Tibial artery (tissue), 4 donors: ENCODE data around the gene RASGRP2.

Experiments used
- DNase-seq, 2 donors: peaks; one replicate each; pipeline ENCODE4 v3.0.0-alpha.2; 2019
- H3K27ac ChIP-seq, 2 donors: fragments of 200-600 bp; sonication (generic) in 1 of 2; 1 replicate in 1 of 2; 2 replicates in 1 of 2; pipeline ENCODE4 v1.5.1; 2018 to 2019; ENCODE audit warnings: mild to moderate bottlenecking in 1 of 2
- H3K27me3 ChIP-seq, 2 donors: fragments of 200-600 bp; sonication (generic) in 1 of 2; one replicate each; pipeline versions ENCODE4 v1.5.1 to v1.6.0; 2016 to 2019
- H3K36me3 ChIP-seq, 3 donors: fragments of 200-600 bp; sonication (generic) in 2 of 3; one replicate each; pipeline ENCODE4 v1.5.1; 2016 to 2019; ENCODE audit warnings: mild to moderate bottlenecking in 2 of 3
- H3K4me1 ChIP-seq, 4 donors: fragments of 200-600 bp; sonication (generic) in 2 of 4; 1 replicate in 3 of 4; 2 replicates in 1 of 4; pipeline ENCODE4 v1.5.1; 2016 to 2019
- H3K4me3 ChIP-seq, 2 donors: fragments of 200-600 bp; sonication (generic) in 1 of 2; 1 replicate in 1 of 2; 2 replicates in 1 of 2; pipeline ENCODE4 v1.5.1; 2018 to 2019; ENCODE audit warnings: mild to moderate bottlenecking in 2 of 2
- H3K9me3 ChIP-seq, 3 donors: fragments of 200-600 bp; sonication (generic) in 1 of 3; one replicate each; pipeline ENCODE4 v1.5.1; 2016 to 2019
- intact Hi-C: fragments of 100-400 bp; cut with DNase I; formaldehyde crosslinking; loops from one replicate; pipeline ENCODE4 v1.15.0; 2023; ENCODE audit warnings: low total_unique reads
- TF ChIP-seq, protein P1 (sequence below), 2 experiments: fragments of 200-600 bp in 1 of 2; fragments of 450-650 bp in 1 of 2; IDR thresholded peaks; one replicate each; pipeline ENCODE4 v1.5.1; 2017 to 2019; ENCODE audit warnings: antibody characterized with exemption in 2 of 2, mild to moderate bottlenecking in 1 of 2, moderate library complexity in 1 of 2

RASGRP2 gene

DNA sequence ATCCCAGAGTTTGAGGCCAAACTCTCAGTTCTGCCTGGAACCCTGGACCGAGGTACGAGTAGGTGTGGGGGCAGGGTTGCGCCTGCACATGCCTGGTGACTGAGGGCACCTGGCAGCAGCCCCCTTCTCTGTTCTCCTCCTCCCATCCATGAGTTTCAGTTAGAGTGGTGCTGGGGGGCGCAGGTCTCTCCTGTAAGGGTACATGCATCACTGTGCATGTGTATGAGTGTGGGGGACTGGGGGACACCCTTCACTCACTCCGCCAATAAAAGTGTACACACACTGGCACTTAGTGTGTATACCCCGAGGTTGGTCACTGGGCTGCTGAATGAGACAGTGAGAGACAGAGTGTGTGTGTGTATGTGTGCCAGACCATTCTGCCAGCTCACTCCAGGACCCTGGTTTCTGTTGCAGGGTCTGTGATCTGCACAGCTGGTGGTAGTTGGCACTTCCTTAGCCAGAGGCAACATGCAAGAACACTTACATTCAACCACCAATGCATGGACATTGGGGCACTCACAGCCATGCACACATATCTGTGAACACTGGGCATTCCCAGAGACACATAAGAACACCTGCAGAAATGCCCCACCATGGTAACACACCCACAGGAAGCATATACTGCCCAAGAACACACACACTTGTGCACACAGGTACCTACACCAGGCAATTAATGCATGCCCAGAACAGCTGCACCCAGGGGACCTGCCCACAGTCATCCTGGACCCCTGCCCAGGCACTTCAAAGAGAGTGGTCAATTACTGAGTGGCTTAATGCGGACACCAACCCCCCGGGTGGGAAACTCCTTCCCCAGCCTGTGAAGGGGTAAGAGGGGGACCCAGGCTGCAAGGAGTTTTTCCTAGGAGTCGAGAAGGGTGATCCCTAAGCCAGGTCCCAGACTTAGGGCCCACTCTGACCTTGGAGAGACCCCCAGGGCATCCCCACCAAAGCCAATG lies 19.8 kb downstream of the RASGRP2 start:
- Histone ChIP-seq H3K27me3 (peaks cover 0 to 37% of the 10 kb centered on the region in 2 donors), H3K9me3 (no peaks in the 10 kb centered on the region), H3K4me3 (no peak overlapping the region), H3K27ac (no peak overlapping the region), H3K4me1 (peaks cover 0 to 7% (median 3%) of the 10 kb centered on the region in 4 donors), H3K36me3 (peaks cover 13 to 15% (median 14%) of the 10 kb centered on the region in 3 donors)
- DNase-seq = no peak
- intact Hi-C loops = loop anchor here (5.0 to 10.0 kb wide), 4 partner anchors 69 to 339 kb away; no protein-coding TSS in a partner anchor
- TF ChIP-seq, protein P1, sequence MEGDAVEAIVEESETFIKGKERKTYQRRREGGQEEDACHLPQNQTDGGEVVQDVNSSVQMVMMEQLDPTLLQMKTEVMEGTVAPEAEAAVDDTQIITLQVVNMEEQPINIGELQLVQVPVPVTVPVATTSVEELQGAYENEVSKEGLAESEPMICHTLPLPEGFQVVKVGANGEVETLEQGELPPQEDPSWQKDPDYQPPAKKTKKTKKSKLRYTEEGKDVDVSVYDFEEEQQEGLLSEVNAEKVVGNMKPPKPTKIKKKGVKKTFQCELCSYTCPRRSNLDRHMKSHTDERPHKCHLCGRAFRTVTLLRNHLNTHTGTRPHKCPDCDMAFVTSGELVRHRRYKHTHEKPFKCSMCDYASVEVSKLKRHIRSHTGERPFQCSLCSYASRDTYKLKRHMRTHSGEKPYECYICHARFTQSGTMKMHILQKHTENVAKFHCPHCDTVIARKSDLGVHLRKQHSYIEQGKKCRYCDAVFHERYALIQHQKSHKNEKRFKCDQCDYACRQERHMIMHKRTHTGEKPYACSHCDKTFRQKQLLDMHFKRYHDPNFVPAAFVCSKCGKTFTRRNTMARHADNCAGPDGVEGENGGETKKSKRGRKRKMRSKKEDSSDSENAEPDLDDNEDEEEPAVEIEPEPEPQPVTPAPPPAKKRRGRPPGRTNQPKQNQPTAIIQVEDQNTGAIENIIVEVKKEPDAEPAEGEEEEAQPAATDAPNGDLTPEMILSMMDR (IDR thresholded peaks at IDR 0.05) = no peak

DNA sequence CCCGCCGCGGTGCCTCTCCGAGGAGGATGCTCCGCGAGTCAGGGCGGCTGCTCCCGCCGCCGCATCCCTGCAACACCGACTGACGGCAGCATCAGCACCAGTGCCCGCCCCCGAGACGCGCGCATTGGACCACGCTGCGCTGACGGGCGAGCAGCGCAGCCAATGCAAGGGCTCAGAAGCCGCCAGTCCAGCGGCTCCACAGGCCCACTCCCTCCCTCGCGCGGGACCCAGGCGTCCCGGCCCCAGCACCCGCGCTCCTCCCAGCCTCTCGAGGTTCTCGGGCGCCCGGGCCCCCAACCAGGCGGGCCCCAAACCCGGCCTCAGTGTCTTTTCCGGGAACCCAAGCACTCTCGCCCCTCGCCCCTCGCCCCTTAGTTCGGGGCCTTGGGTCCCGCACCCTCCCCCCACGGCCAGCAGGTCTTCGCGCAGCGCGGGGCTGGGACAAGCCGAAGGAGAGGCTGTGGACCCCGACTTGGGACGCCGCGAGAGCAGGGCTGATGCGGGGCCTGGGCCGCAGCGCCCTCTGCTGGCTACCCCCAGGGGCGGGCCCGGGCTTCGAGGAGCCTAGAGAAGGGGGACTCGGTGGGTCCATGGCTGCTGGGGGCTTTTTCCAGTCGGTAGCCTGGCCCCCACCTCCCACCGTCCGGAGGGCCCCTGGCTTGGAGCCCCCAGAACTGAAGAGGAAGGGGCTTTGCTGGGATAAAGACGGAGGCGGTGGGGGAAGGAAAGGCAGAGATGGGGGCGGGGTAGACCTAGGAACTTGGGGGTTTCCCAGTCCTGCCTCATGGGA lies 20.6 kb downstream of the RASGRP2 start, which contains the start of gene NRXN2:
TSS of gene NRXN2 (minus strand) at position 81 of the 790 bp plus-strand sequence. CDS start 9,498 bp downstream, outside the sequence.
- TF ChIP-seq, protein P1 (IDR thresholded peaks at IDR 0.05) = peak; percentile 89 to 98
- DNase-seq = peak; percentile 78 to 89
- peaks cover 5 to 8% (median 7%) of the 10 kb centered on the region in 3 donors for H3K36me3 ChIP-seq
- intact Hi-C loops = loop anchor here (5.0 to 10.0 kb wide), 4 partner anchors 69 to 339 kb away; no protein-coding TSS in a partner anchor
- peaks cover 0 to 7% (median 3%) of the 10 kb centered on the region in 4 donors for H3K4me1 ChIP-seq
- peaks cover 0 to 45% of the 10 kb centered on the region in 2 donors for H3K27me3 ChIP-seq
- peak within 1 kb of the TSS; percentile 59 to 69 for H3K4me3 ChIP-seq
- peak within 1 kb of the TSS; percentile 49 to 71 for H3K27ac ChIP-seq
- no peaks in the 10 kb centered on the region for H3K9me3 ChIP-seq

DNA sequence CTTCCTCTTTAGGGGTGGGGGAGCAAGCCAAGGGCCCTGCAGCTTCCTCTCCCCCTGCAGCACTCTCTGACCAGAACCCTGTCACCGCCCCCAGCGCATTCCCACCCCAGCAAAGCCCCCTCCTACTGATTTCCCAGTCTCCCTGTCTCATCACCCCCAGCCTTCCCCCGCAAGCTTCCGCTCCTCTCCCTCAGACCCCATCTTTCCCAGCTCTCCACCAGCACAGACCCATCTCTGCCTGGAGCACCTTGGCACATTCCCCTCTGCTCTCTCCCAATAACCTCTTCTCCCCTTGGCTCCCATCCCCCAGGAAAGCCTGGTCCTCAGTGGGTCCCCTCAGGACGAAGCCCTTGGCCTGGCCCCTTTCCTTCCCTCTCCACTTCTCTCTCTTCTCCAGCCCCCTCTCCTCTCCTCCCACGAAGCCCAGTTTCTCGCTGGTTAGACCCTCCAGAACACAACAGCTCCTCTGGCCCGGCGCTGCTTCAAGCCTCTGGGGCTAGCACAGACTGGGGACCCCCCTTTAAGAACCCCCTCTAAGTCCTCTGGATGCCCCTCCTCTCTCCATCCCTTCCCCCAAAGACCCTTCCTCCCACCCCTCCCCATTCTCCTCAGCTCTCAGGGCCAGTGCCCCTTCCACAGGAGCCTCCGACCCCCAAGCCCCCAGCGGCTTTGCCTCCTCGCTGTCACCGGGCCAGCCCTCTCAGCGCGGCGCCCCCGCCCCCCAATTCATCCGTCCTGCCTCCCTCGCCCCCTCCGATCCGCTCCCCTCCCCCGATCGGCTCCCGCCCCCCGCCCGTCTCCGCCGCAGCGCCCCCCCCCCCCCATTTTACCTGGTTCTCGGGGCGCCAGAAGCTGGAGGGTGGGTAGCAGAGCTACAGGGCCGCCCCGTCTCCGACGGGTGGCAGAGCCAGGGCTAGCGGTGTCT lies 21.5 kb downstream of the RASGRP2 start:
- peaks cover 0 to 7% (median 3%) of the 10 kb centered on the region in 4 donors for H3K4me1 ChIP-seq
- H3K4me3 ChIP-seq = no peak overlapping the region

DNA sequence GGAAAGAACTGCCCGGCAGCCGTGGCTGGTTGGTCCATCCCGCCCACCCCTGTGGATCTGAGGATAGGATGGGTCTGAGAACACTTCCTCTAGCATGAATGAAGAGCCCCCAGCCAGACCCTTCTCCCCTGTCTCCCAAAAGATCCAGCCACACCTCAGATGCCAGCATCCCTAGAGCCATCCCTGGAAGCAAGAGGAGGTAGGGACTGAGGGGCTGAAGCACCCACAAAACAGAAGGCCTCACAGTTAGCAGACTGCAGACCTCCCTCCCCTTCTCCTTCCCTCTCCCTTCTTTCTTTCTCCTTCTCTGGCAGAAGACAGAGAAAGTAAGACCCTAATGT lies 22.6 kb downstream of the RASGRP2 start:
- Histone ChIP-seq H3K36me3 (no peaks in the 10 kb centered on the region), H3K27ac (no peak overlapping the region), H3K9me3 (no peaks in the 10 kb centered on the region), H3K4me1 (peaks cover 0 to 7% (median 3%) of the 10 kb centered on the region in 4 donors), H3K4me3 (no peak overlapping the region), H3K27me3 (peaks cover 0 to 65% of the 10 kb centered on the region in 2 donors)
- TF ChIP-seq, protein P1 (IDR thresholded peaks at IDR 0.05) = no peak
- DNase-seq = no peak
- intact Hi-C loops = loop anchor here (5.0 to 10.0 kb wide), 4 partner anchors 67 to 337 kb away; no protein-coding TSS in a partner anchor

More for the DNA sequence above, 21.5 kb downstream of the RASGRP2 start:
- TF ChIP-seq, protein P1 (IDR thresholded peaks at IDR 0.05) = no peak
- peaks cover 0 to 54% of the 10 kb centered on the region in 2 donors for H3K27me3 ChIP-seq
- DNase-seq = no peak
- H3K27ac ChIP-seq = no peak overlapping the region
- H3K9me3 ChIP-seq = no peaks in the 10 kb centered on the region
- intact Hi-C loops = loop anchor here (5.0 to 10.0 kb wide), 4 partner anchors 68 to 338 kb away; no protein-coding TSS in a partner anchor
- H3K36me3 ChIP-seq = no peaks in the 10 kb centered on the region
